Trophoblast cell (in vitro differentiated cells and primary cell): ENCODE results near the gene METTL15.

Source experiments
- DNase-seq, 2 donors: peaks; one replicate each; pipeline ENCODE4 v3.0.0-alpha.2; 2016
- H2AFZ ChIP-seq: 2 replicates; pipeline ENCODE4 v1.6.1; 2013; ENCODE audit warnings: low read length, moderate library complexity, mild to moderate bottlenecking; ENCODE audit not compliant: insufficient read depth, poor library complexity
- H2AK5ac ChIP-seq: 2 replicates; pipeline ENCODE4 v1.6.1; 2013; ENCODE audit warnings: mild to moderate bottlenecking, low read length
- H2BK120ac ChIP-seq: 2 replicates; pipeline ENCODE4 v1.6.1; 2013; ENCODE audit warnings: low read length, mild to moderate bottlenecking, moderate library complexity; ENCODE audit not compliant: insufficient read depth, poor library complexity
- H2BK12ac ChIP-seq: 2 replicates; pipeline ENCODE4 v1.6.1; 2013; ENCODE audit warnings: mild to moderate bottlenecking, low read length, moderate library complexity
- H2BK5ac ChIP-seq: 2 replicates; pipeline ENCODE4 v1.6.1; 2013; ENCODE audit warnings: low read length, low read depth, moderate library complexity, mild to moderate bottlenecking; ENCODE audit not compliant: poor library complexity
- H3K14ac ChIP-seq: 2 replicates; pipeline ENCODE4 v1.6.1; 2013; ENCODE audit warnings: mild to moderate bottlenecking, low read length
- H3K18ac ChIP-seq: 2 replicates; pipeline ENCODE4 v1.6.1; 2013; ENCODE audit warnings: mild to moderate bottlenecking, low read length
- H3K23ac ChIP-seq: 2 replicates; pipeline ENCODE4 v1.6.1; 2013; ENCODE audit warnings: low read length
- H3K27ac ChIP-seq: 2 replicates; pipeline ENCODE4 v1.5.1; 2013; ENCODE audit warnings: low read depth, mild to moderate bottlenecking, inconsistent platforms, low read length, moderate library complexity
- H3K27me3 ChIP-seq: 2 replicates; pipeline ENCODE4 v1.6.1; 2013; ENCODE audit warnings: inconsistent platforms, mild to moderate bottlenecking, low read length, moderate library complexity; ENCODE audit not compliant: insufficient read depth
- H3K36me3 ChIP-seq, 2 experiments: 1 replicate in 1 of 2; 2 replicates in 1 of 2; pipeline ENCODE4 v1.6.1; 2013; ENCODE audit warnings: low read length in 2 of 2, mild to moderate bottlenecking in 2 of 2, moderate library complexity in 1 of 2; ENCODE audit not compliant: insufficient read depth in 2 of 2, control insufficient read depth in 1 of 2
- H3K4ac ChIP-seq: 2 replicates; pipeline ENCODE4 v1.6.1; 2013; ENCODE audit warnings: low read depth, mild to moderate bottlenecking, low read length, moderate library complexity
- H3K4me1 ChIP-seq, 2 experiments: 1 replicate in 1 of 2; 2 replicates in 1 of 2; pipeline ENCODE4 v1.6.1; 2013; ENCODE audit warnings: low read length in 2 of 2, mild to moderate bottlenecking in 2 of 2, moderate library complexity in 1 of 2; ENCODE audit not compliant: insufficient read depth in 2 of 2, control insufficient read depth in 1 of 2
- H3K4me2 ChIP-seq: 2 replicates; pipeline ENCODE4 v1.6.1; 2013; ENCODE audit warnings: inconsistent platforms, mild to moderate bottlenecking, low read length, moderate library complexity
- H3K4me3 ChIP-seq: 2 replicates; pipeline ENCODE4 v1.5.1; 2013; ENCODE audit warnings: mild to moderate bottlenecking, low read depth, low read length, inconsistent platforms
- H3K79me1 ChIP-seq: one replicate; pipeline ENCODE4 v1.6.1; 2013; ENCODE audit warnings: low read length
- H3K79me2 ChIP-seq: 2 replicates; pipeline ENCODE4 v1.6.1; 2013; ENCODE audit warnings: low read length, mild to moderate bottlenecking; ENCODE audit not compliant: control insufficient read depth, insufficient read depth, poor library complexity
- H3K9ac ChIP-seq: 2 replicates; pipeline ENCODE4 v1.6.1; 2013; ENCODE audit warnings: mild to moderate bottlenecking, low read length
- H3K9me3 ChIP-seq: 2 replicates; pipeline ENCODE4 v1.6.1; 2013; ENCODE audit warnings: low read depth, mild to moderate bottlenecking, control low read depth, inconsistent platforms, low read length; ENCODE audit not compliant: insufficient read depth
- H4K12ac ChIP-seq: 2 replicates; pipeline ENCODE4 v1.6.1; 2013; ENCODE audit warnings: low read depth, mild to moderate bottlenecking, low read length, moderate library complexity
- H4K8ac ChIP-seq: 2 replicates; pipeline ENCODE4 v1.6.1; 2013; ENCODE audit warnings: low read depth, mild to moderate bottlenecking, low read length, moderate library complexity
- H4K91ac ChIP-seq: one replicate; pipeline ENCODE4 v1.6.1; 2013; ENCODE audit warnings: low read depth, mild to moderate bottlenecking, low read length, moderate library complexity
- WGBS: extraction: QIAGEN DNeasy Blood & Tissue Kit; methylation state at CpG from one replicate; pipeline ENCODE4 v1.1.7; 2013; ENCODE audit warnings: missing lambda C conversion rate; ENCODE audit not compliant: insufficient read length, insufficient coverage; ENCODE audit errors: extremely low coverage; 5-methylcytosine and 5-hydroxymethylcytosine counted together

METTL15 gene

GRCh38 chr11:28241760-28242159, 133.6 kb downstream of the METTL15 start:
- Histone ChIP-seq H2BK120ac (no peak overlapping the region), H2AK5ac (no peak overlapping the region), H2BK5ac (no peak overlapping the region), H3K18ac (no peak overlapping the region), H3K27ac (no peak overlapping the region), H3K4me1 (peaks cover 0 to 3% of the 10 kb centered on the region in 2 experiments), H3K36me3 (no peaks in the 10 kb centered on the region), H3K23ac (no peak overlapping the region), H3K4ac (no peak overlapping the region), H3K4me3 (no peak overlapping the region), H4K12ac (no peak overlapping the region), H4K91ac (no peak overlapping the region), H3K9me3 (no peaks in the 10 kb centered on the region), H3K79me1 (peaks cover 2% of the 10 kb centered on the region), H3K79me2 (no peaks in the 10 kb centered on the region), H2AFZ (no peak overlapping the region), H3K27me3 (no peaks in the 10 kb centered on the region), H3K4me2 (no peak overlapping the region), H4K8ac (no peak overlapping the region), H3K9ac (no peak overlapping the region), H3K14ac (no peak overlapping the region), H2BK12ac (no peak overlapping the region)
- no peak for DNase-seq

- no peak overlapping the region for H2BK120ac ChIP-seq
- H3K23ac ChIP-seq: no peak overlapping the region
- H3K27ac ChIP-seq: no peak overlapping the region
- no peak overlapping the region for H2BK12ac ChIP-seq
- no peak overlapping the region for H3K4me3 ChIP-seq
- H3K4me1 ChIP-seq: peaks cover 0 to 3% of the 10 kb centered on the region in 2 experiments
- DNase-seq: no peak
- no peak overlapping the region for H3K9ac ChIP-seq
- H3K4me2 ChIP-seq: no peak overlapping the region
- H3K79me1 ChIP-seq: peaks cover 2% of the 10 kb centered on the region
- H3K27me3 ChIP-seq: no peaks in the 10 kb centered on the region
- H3K9me3 ChIP-seq: no peaks in the 10 kb centered on the region
- no peaks in the 10 kb centered on the region for H3K36me3 ChIP-seq
- no peak overlapping the region for H4K8ac ChIP-seq
- H4K12ac ChIP-seq: no peak overlapping the region
- H2AK5ac ChIP-seq: no peak overlapping the region
- H3K4ac ChIP-seq: no peak overlapping the region
- H3K18ac ChIP-seq: no peak overlapping the region
- H3K14ac ChIP-seq: no peak overlapping the region
- H2BK5ac ChIP-seq: no peak overlapping the region
- H3K79me2 ChIP-seq: no peaks in the 10 kb centered on the region
- H4K91ac ChIP-seq: no peak overlapping the region
- H2AFZ ChIP-seq: no peak overlapping the region
- WGBS: no CpG with 5 or more reads among the region's 4 CpGs
Observed at GRCh38 chr11:28242596-28242995, 134.4 kb downstream of the METTL15 start.

- Histone ChIP-seq H3K4ac (no peak overlapping the region), H3K23ac (no peak overlapping the region), H3K4me3 (no peak overlapping the region), H2BK5ac (no peak overlapping the region), H3K27me3 (no peaks in the 10 kb centered on the region), H2AFZ (no peak overlapping the region), H3K4me1 (peaks cover 0 to 3% of the 10 kb centered on the region in 2 experiments), H3K14ac (no peak overlapping the region), H4K8ac (no peak overlapping the region), H4K91ac (no peak overlapping the region), H4K12ac (no peak overlapping the region), H3K27ac (no peak overlapping the region), H3K79me1 (peaks cover 2% of the 10 kb centered on the region), H3K9me3 (no peaks in the 10 kb centered on the region), H3K4me2 (no peak overlapping the region), H3K9ac (no peak overlapping the region), H3K18ac (no peak overlapping the region), H2BK12ac (no peak overlapping the region), H3K36me3 (no peaks in the 10 kb centered on the region), H3K79me2 (no peaks in the 10 kb centered on the region), H2AK5ac (no peak overlapping the region), H2BK120ac (no peak overlapping the region)
- DNase-seq: no peak
- WGBS: no CpG with 5 or more reads among the region's 2 CpGs
Observed at GRCh38 chr11:28243061-28243460, 134.9 kb downstream of the METTL15 start.

- H2BK120ac ChIP-seq: no peak overlapping the region
- no peaks in the 10 kb centered on the region for H3K9me3 ChIP-seq
- H4K8ac ChIP-seq: no peak overlapping the region
- H3K18ac ChIP-seq: no peak overlapping the region
- no peak overlapping the region for H2BK5ac ChIP-seq
- no peak overlapping the region for H3K4ac ChIP-seq
- peaks cover 2% of the 10 kb centered on the region for H3K79me1 ChIP-seq
- no peak overlapping the region for H4K91ac ChIP-seq
- H3K4me2 ChIP-seq: no peak overlapping the region
- no peak overlapping the region for H2BK12ac ChIP-seq
- WGBS: no CpG with 5 or more reads among the region's 2 CpGs
- H3K9ac ChIP-seq: no peak overlapping the region
- no peak overlapping the region for H3K27ac ChIP-seq
- H3K4me1 ChIP-seq: peaks cover 0 to 3% of the 10 kb centered on the region in 2 experiments
- DNase-seq: no peak
- H3K79me2 ChIP-seq: no peaks in the 10 kb centered on the region
- H3K36me3 ChIP-seq: no peaks in the 10 kb centered on the region
- no peak overlapping the region for H2AFZ ChIP-seq
- no peak overlapping the region for H2AK5ac ChIP-seq
- no peak overlapping the region for H3K14ac ChIP-seq
- H4K12ac ChIP-seq: no peak overlapping the region
- H3K23ac ChIP-seq: no peak overlapping the region
- H3K27me3 ChIP-seq: no peaks in the 10 kb centered on the region
- H3K4me3 ChIP-seq: no peak overlapping the region
Observed at GRCh38 chr11:28243581-28243980, 135.4 kb downstream of the METTL15 start.
